Measurements from ENCODE around the gene COL23A1. TPM values are rescaled to one million over a fixed set of nuclear protein-coding genes. Genes with fewer than 3 reads are reported as not detected.

Gene COL23A1
- total and polyA plus RNA-seq, 2 donors (not counting 1 experiment from before 2014, with no cell fraction given), result not detected

DNA sequence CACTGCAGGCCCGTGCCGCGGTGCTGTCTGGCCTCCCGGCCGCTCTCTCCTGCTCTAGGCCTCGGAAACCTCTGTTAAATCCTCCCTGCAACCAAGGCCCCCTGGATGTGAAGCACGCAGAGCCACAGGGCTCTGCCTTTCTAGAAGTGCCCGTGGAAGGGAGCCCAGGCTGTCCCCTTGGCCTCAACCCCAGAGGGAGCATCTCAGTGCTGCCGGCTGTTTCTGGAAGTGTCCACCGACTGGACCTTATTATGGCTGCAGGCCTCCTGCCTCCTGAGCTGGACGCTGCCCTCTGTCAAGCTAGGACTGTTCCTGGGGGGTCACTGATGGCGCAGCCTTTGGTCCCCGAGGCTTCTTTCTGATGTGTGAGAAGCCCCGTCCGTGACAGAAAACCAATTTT lies 317.2 kb downstream of the COL23A1 start:
- no peak overlapping the region for H3K4me2 ChIP-seq (ENCODE audit: extremely low read depth, insufficient read depth, low read length)
- no peaks in the 10 kb centered on the region for H3K36me3 ChIP-seq (ENCODE audit: control insufficient read depth, insufficient read depth, low read length)
- H3K4me1 ChIP-seq (ENCODE audit: control insufficient read depth, extremely low read depth, insufficient read depth, low read length), result no peaks in the 10 kb centered on the region
- TF ChIP-seq, protein P1, sequence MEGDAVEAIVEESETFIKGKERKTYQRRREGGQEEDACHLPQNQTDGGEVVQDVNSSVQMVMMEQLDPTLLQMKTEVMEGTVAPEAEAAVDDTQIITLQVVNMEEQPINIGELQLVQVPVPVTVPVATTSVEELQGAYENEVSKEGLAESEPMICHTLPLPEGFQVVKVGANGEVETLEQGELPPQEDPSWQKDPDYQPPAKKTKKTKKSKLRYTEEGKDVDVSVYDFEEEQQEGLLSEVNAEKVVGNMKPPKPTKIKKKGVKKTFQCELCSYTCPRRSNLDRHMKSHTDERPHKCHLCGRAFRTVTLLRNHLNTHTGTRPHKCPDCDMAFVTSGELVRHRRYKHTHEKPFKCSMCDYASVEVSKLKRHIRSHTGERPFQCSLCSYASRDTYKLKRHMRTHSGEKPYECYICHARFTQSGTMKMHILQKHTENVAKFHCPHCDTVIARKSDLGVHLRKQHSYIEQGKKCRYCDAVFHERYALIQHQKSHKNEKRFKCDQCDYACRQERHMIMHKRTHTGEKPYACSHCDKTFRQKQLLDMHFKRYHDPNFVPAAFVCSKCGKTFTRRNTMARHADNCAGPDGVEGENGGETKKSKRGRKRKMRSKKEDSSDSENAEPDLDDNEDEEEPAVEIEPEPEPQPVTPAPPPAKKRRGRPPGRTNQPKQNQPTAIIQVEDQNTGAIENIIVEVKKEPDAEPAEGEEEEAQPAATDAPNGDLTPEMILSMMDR (conservative IDR thresholded peaks at IDR 0.05 in 1 of 2, IDR thresholded peaks at IDR 0.05 in 1 of 2; ENCODE audit: low read depth in 1 of 2, low read length in 2 of 2), result no peak
- no peak for TF ChIP-seq EZH2 (IDR thresholded peaks at IDR 0.05; ENCODE audit: low read length, missing control alignments)
- H3K79me2 ChIP-seq (ENCODE audit: control insufficient read depth, insufficient read depth, low read length), result no peaks in the 10 kb centered on the region
- no peak for DNase-seq (ENCODE audit: low read depth in 2 of 2)
- no peak overlapping the region for H3K9ac ChIP-seq (ENCODE audit: insufficient read depth, low read length)
- H3K9me3 ChIP-seq (ENCODE audit: control insufficient read depth, insufficient read depth, low read depth, low read length), result no peaks in the 10 kb centered on the region
- H3K4me3 ChIP-seq (replicated peaks in 1 of 4; ENCODE audit: control extremely low read depth in 1 of 4, insufficient read depth in 1 of 4, low read depth in 3 of 4, low read length in 4 of 4), result no peak overlapping the region
- no peaks in the 10 kb centered on the region for H4K20me1 ChIP-seq (ENCODE audit: control insufficient read depth, extremely low read depth, insufficient read depth, low read length)
- H3K27ac ChIP-seq (ENCODE audit: insufficient read depth, low read length), result no peak overlapping the region
- no peaks in the 10 kb centered on the region for H3K27me3 ChIP-seq (ENCODE audit: control insufficient read depth, insufficient read depth, low read length)
- H2AFZ ChIP-seq (ENCODE audit: low read length), result no peak overlapping the region

DNA sequence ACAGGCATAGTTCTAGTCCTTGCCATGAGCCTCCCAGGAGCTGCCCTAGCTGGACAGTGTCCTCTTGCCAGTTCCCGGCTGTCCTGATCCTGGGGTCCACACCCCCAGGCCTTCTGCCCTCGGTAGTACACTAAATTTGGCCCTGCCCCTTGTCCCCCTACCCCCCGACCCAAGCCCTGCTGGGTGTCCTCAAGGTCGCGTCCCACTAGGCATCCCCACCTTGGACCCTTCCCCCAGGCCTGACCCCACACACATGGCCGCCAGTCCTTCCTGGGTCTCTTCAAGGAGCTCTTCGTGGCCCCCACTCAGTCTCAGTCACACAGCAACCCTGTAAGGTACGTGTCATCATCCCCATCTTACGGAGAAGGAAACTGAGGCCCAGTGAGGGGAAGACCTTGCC lies 317.6 kb downstream of the COL23A1 start:
- Histone ChIP-seq H4K20me1 (ENCODE audit: control insufficient read depth, extremely low read depth, insufficient read depth, low read length) (no peaks in the 10 kb centered on the region), H3K79me2 (ENCODE audit: control insufficient read depth, insufficient read depth, low read length) (no peaks in the 10 kb centered on the region), H3K4me2 (ENCODE audit: extremely low read depth, insufficient read depth, low read length) (no peak overlapping the region), H3K4me3 (replicated peaks in 1 of 4; ENCODE audit: control extremely low read depth in 1 of 4, insufficient read depth in 1 of 4, low read depth in 3 of 4, low read length in 4 of 4) (no peak overlapping the region), H2AFZ (ENCODE audit: low read length) (no peak overlapping the region), H3K4me1 (ENCODE audit: control insufficient read depth, extremely low read depth, insufficient read depth, low read length) (no peaks in the 10 kb centered on the region), H3K36me3 (ENCODE audit: control insufficient read depth, insufficient read depth, low read length) (no peaks in the 10 kb centered on the region), H3K9ac (ENCODE audit: insufficient read depth, low read length) (no peak overlapping the region), H3K27ac (ENCODE audit: insufficient read depth, low read length) (no peak overlapping the region), H3K9me3 (ENCODE audit: control insufficient read depth, insufficient read depth, low read depth, low read length) (no peaks in the 10 kb centered on the region), H3K27me3 (ENCODE audit: control insufficient read depth, insufficient read depth, low read length) (no peaks in the 10 kb centered on the region)
- DNase-seq (ENCODE audit: low read depth in 2 of 2), result no peak
- TF ChIP-seq EZH2 (IDR thresholded peaks at IDR 0.05; ENCODE audit: low read length, missing control alignments), result no peak
- TF ChIP-seq, protein P1 (conservative IDR thresholded peaks at IDR 0.05 in 1 of 2, IDR thresholded peaks at IDR 0.05 in 1 of 2; ENCODE audit: low read depth in 1 of 2, low read length in 2 of 2), result no peak

DNA sequence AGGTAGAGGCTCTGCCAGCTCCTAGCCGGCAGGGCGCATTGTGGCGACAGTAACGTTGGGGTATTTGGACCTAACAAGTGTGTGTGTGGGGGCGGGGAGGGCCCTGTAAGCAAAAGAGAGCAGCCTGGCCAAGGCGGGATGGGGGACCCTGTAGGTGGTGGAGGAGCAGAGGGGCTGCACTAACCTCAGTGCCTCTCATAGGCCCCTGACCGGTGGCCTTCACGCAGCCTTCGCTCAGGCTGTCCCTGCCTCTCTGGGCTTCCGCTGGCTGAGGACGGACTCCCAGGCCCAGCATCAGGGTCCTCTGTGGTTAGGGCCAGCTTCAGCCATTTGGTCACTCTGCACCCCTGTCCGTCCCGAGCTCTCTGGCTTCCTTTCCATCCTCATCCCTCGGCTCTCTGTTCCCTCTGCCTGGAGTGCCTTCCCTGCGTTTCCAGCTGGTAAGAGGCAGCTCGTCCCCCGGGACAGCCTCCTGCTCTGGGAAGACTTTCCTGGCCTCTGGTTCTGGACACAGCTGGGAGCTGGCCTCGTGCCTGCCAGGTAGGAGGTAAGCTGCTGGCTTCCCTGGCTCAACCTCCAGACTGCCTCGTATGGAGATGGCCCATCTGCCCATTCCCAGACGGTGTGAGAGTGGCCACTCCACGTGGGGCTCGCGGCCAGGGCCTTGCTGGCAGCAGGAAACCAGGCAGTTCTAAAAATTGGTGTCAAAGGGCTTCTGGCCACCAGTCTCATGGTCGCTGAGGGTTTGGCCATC lies 318.3 kb downstream of the COL23A1 start:
- Histone ChIP-seq H3K9ac (ENCODE audit: insufficient read depth, low read length) (no peak overlapping the region), H3K79me2 (ENCODE audit: control insufficient read depth, insufficient read depth, low read length) (no peaks in the 10 kb centered on the region), H3K27ac (ENCODE audit: insufficient read depth, low read length) (no peak overlapping the region), H3K4me3 (replicated peaks in 1 of 4; ENCODE audit: control extremely low read depth in 1 of 4, insufficient read depth in 1 of 4, low read depth in 3 of 4, low read length in 4 of 4) (no peak overlapping the region), H3K9me3 (ENCODE audit: control insufficient read depth, insufficient read depth, low read depth, low read length) (no peaks in the 10 kb centered on the region), H4K20me1 (ENCODE audit: control insufficient read depth, extremely low read depth, insufficient read depth, low read length) (no peaks in the 10 kb centered on the region), H3K36me3 (ENCODE audit: control insufficient read depth, insufficient read depth, low read length) (no peaks in the 10 kb centered on the region), H3K4me1 (ENCODE audit: control insufficient read depth, extremely low read depth, insufficient read depth, low read length) (no peaks in the 10 kb centered on the region), H2AFZ (ENCODE audit: low read length) (no peak overlapping the region), H3K27me3 (ENCODE audit: control insufficient read depth, insufficient read depth, low read length) (no peaks in the 10 kb centered on the region), H3K4me2 (ENCODE audit: extremely low read depth, insufficient read depth, low read length) (no peak overlapping the region)
- DNase-seq (ENCODE audit: low read depth in 2 of 2), result no peak
- TF ChIP-seq, protein P1 (conservative IDR thresholded peaks at IDR 0.05 in 1 of 2, IDR thresholded peaks at IDR 0.05 in 1 of 2; ENCODE audit: low read depth in 1 of 2, low read length in 2 of 2), result no peak
- no peak for TF ChIP-seq EZH2 (IDR thresholded peaks at IDR 0.05; ENCODE audit: low read length, missing control alignments)

Data from fibroblast of lung (primary cell).